Astrocyte of the hippocampus (primary cell): ENCODE data around the gene SCFD2.
A peak's percentile ranks its signal among the peaks of the same experiment; 100 is the strongest.
"Not testable (repeated sequence)": the region's sequence is repeated elsewhere in the genome, so short reads cannot be mapped to it uniquely, and the experiment has no call there.

Source experiments
- DNase-seq: peaks from one replicate; pipeline ENCODE4 v3.0.0; 2011; ENCODE audit warnings: low read depth, low spot score

The SCFD2 gene

DNA sequence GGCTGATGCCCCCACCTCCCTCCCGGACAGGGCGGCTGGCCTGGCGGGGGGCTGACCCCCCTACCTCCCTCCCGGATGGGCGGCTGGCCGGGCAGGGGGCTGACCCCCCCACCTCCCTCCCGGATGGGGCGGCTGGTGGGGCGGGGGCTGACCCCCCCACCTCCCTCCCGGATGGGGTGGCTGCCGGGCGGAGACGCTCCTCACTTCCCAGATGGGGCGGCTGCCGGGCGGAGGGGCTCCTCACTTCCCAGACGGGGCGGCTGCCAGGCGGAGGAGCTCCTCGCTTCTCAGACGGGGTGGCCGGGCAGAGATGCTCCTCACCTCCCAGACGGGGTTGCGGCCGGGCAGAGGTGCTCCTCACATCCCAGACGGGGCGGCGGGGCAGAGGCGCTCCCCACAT, 127.5 kb downstream of the SCFD2 start:
- not testable (repeated sequence) for DNase-seq

DNA sequence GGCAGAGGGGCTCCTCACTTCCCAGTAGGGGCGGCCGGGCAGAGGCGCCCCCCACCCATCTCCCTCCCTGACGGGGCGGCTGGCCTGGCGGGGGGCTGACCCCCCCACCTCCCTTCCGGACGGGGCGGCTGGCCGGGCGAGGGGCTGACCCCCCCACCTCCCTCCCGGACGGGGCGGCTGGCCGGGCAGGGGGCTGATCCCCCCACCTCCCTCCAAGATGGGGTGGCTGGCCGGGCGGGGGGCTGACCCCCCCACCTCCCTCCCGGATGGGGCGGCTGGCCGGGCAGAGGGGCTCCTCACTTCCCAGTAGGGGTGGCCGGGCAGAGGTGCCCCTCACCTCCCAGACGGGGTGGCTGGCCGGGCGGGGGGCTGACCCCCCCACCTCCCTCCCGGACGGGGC, 128.1 kb downstream of the SCFD2 start:
- DNase-seq = not testable (repeated sequence)

- not testable (repeated sequence) for DNase-seq
Observed at GRCh38 chr4:53236624-53237023, 129.2 kb downstream of the SCFD2 start.

DNA sequence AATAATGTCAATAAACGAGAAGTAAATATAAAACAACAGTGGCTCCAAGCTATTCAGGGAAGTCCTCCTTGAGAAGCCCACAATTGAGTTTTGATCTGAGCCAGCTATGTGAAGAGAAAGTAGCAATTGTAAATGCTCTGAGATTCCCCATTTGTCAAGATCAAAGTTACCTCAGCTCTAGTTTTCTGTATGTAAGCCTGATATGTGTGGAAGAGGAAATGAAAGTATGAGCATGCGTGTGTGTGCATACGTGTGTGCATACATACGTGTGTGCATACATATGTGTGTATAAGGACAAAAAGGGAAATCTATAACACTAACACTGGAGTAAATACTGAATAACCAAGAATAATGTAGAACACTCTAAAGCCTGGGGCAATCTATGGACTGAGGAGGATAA, 130.3 kb downstream of the SCFD2 start:
- DNase-seq = no peak

DNA sequence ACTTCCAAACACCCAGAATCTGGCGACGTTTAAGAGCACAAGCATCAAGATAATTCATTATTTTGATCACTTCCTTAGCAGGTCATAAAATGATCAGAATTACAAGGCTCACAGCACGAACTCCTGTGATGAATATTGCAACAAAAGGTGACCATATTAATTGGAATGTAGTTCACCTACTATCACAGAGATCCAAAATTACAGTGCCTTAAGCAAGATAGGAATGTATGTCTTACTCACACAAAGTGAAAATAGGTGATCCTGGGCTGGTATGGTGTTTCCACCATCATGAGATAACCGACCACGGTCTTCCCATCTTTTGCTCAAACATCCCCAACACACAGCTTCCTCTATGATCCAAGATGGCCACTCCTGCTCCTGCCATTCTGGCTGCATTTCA, 131.2 kb downstream of the SCFD2 start:
- DNase-seq = no peak

DNA sequence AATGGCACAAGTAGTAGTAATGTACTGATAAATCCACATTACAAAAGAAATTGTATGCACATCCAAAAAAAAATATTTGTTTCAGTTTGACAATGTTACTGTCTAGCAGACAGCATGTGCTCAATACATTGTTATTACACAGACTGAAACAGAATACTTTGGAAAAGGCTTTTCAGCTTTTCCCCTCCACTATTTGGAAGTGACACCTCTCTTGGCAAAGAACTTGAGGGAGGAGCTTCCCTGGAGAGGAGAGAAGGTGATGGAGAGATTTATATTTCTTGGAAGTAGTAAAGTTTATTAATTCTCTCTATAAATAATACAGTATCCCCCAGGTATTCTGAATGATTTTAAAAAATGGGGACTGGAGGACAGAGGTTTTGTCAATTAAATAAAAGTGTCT, 131.8 kb downstream of the SCFD2 start:
- DNase-seq = no peak

DNA sequence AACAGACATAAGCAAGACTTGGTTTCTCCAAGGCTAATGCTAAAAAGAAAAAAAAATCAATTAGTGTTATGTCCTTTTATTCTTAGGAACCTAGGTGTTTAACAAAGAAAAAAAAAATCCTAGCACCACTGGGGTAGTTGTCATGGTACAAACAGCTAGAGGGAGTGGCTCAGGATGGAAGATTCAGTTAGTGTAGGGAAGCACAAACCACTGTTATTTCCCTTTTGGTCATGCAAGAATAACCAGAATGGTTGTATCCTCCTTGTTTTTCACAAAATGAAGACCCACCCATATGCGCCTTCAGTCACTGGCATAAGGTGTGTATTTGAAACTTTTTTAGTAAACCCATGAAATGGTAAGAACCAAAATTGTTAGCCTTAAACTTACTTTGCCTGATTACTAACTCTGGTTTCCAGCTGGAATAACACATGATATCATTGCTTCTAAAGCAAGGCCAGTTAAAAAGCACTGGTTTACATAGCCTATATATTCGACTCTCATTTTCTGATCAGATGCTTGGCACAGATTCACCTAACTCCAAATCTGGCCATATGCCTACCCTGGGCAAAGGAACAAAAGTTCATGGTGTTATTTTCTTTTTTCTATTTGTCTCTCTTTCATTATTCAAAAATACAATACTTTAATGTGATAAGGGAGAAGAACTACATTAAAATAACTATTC, 132.6 kb downstream of the SCFD2 start:
- peak; percentile 6 for DNase-seq

DNA sequence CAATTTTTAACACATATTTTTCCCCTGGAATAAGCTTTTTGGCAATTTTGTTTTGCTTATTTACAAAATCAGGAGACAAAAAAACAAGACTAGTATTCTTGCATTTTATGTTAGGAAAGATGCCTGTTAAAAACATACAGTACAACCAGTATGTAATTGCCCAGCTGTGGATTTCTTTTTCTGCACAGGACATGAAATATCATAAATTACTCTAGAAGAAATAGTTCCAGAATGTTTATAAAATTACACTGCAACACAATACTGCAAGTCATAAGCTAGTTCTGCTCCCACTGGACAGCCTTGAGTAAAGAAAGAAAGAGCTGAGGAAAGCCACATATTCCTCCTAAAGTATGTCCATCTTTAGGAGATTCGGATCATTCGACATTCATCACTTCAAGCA, 133.5 kb downstream of the SCFD2 start:
- no peak for DNase-seq

GRCh38 chr4:53228036-53228435, 137.8 kb downstream of the SCFD2 start:
- no peak for DNase-seq

DNA sequence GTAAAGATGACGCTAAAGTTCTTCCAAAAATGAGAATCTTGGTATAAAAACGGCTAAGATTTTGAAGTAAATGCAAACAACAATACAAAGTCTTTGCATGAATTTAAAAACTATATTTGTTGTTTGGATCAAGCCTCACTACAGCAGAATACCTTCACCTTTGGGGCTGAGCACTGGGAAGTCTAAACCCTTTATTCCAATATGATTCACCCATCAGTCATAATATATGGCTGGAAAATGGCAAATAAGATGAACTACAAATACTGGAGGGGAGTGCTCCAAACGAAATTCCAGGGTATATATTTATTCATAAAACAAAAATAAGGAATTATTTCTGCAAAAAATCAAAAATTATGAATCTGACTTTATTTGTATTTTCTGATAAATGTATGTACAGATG, 138.4 kb downstream of the SCFD2 start:
- no peak for DNase-seq

- no peak for DNase-seq
Observed at GRCh38 chr4:53221832-53222480, 143.9 kb downstream of the SCFD2 start.

- DNase-seq = not testable (repeated sequence)
Observed at GRCh38 chr4:53219148-53219547, 146.7 kb downstream of the SCFD2 start.

GRCh38 chr4:53208753-53209152, 157.1 kb downstream of the SCFD2 start:
- peak; percentile 67 for DNase-seq

- no peak for DNase-seq
Observed at GRCh38 chr4:53205970-53206369, 159.9 kb downstream of the SCFD2 start.

DNA sequence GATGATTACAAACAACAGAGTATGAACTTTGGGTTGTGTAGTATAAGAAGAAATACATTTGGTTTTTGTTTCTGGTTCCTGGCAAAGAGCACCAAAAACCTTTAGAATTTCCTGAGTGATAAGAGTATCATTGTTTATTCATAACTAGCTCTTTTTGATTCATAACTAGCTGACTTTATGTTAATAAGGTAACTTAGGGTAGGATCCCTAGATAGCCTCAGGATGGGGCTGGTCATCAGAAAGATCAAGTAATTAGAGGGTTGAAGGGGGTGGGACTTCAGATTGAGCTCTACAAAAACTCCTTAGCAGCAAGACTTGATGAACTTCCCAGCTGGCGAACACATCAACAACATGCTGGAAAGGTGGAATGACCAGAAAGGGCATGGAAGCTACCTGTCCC, 166.5 kb downstream of the SCFD2 start:
- DNase-seq = no peak

GRCh38 chr4:53197772-53198142, 168.1 kb downstream of the SCFD2 start:
- no peak for DNase-seq

GRCh38 chr4:53196882-53197771, 168.7 kb downstream of the SCFD2 start:
- DNase-seq = peak; percentile 86

DNA sequence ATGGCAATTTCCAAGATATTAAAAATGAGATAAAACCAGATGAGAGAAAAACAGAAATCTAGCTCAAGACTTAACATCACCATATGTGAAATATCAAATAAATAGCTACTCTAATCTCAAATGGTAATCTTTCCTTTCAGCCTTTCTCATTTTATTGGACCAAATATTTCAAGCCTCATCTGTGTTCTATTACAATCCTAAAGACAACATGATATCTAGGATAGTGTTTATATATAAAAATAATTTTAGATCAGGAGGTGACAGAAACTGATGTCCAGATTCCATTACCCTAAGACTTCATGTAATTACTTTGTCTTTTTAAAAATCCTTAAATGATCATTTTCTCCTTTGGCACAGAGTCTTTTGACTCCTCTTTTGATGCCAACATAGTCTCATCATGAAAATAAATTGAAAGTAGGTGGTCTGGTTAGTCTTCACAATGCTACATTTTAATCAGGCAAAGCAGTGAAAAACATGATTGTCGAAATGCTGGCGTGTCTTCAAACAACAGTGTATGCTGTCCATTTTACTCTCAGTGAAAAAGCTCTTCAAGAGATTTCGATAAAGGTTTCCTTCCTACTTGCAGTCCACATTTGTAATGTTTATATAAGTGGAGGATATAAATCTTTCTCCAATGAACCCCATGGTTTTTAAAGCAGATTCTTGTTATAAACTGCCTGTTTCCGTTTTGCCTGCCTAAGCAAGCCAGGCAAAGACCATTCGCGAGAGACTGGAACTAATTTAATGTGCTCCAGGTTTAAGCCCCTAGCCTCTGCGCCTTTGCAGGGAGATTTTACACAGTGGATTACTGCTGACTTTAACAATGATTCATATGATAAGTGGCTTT, 169.8 kb downstream of the SCFD2 start:
- no peak for DNase-seq

DNA sequence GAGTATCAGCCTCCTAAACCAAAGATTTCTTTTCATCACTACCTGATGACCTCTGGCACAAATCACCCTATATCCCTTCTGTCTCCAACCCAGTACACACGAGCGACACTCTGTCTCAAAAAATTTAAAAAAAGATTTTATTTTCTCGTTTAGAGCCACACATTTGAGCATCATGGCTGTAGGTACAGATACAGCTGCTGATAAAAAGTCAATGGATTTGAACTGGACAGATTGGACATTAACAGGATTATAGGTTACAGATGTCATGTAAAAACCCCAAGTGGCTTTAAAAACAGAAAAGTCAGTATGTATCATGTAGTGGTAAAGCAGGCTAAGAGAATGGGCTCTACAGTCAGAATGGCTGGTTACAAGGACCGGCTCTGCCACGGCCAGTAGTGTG, 171.1 kb downstream of the SCFD2 start:
- no peak for DNase-seq

DNA sequence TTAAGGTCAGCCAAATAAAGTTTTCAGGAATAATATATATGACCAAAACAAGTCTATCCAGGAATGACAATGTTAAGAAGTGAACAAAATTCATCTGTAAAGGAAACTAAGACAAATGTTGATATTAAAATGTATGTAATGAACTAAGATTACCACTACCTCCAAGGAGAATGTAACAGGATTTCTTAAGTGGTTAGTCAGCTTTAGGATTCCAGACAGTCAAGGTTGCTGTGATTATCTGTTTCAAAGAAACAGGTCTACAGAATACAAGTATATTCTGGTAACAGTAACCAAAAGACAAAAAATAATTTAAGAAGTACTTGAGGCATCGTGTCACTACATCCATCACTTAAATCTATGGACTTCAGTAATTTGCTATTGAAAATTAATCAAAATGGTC, 172.8 kb downstream of the SCFD2 start:
- no peak for DNase-seq

DNA sequence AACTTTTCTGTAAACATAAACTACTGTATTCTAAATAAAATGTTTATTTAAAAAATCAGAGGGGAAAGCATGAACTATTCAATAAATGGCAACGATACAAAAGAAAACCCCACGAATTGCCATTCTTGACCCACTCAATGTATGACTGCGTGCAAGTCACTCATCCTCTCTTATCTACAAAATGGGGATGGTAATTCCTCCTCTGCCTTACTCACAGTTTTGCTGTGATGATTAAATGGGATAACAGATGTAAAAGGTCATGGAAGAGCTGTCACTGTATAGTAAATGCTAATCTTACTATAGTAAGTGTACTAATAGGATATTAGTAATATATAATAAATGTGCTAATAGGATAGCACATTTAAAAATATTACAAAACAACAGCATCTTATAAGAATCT, 173.4 kb downstream of the SCFD2 start:
- DNase-seq = no peak

- no peak for DNase-seq
Observed at GRCh38 chr4:53191997-53192396, 173.9 kb downstream of the SCFD2 start.
